ENCODE data around the gene SPAM1. TPM values are rescaled to one million over a fixed set of nuclear protein-coding genes. Genes with fewer than 3 reads are reported as not detected.

SPAM1 gene
- total and polyA plus RNA-seq, 2 experiments from 2014 or later = not detected

DNA sequence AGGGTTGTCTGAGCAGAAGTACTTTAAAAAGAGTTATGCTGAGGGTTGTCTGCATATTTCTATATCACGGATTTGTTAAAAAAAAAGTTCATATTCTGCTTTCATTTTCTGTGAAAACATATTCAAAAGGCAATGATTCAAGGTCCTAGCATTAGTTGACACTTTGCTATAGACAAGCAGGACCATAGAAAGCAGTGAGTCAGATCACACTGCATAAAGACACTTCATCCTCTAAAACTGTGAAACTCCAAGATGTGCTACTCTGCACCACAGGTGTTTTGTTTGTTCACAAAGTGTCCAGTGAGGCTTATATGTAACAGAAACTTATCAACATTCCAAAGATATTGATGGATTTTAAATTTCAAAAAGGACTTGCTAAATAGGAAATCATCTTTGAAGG, 47.0 kb downstream of the SPAM1 start:
- Mint-ChIP-seq H3K27me3 (ENCODE audit: insufficient read depth, low read depth, poor library complexity) (no peaks in the 10 kb centered on the region), H3K4me1 (peaks cover 11% of the 10 kb centered on the region), H3K27ac (no peak overlapping the region), H3K9me3 (no peaks in the 10 kb centered on the region), H3K4me3 (no peak overlapping the region), H3K36me3 (ENCODE audit: low read depth) (no peaks in the 10 kb centered on the region)
- Histone ChIP-seq H2AFZ (no peak overlapping the region), H3K4me1 (ENCODE audit: insufficient read depth) (no peaks in the 10 kb centered on the region), H3K79me2 (replicated peaks; ENCODE audit: insufficient read depth) (no peaks in the 10 kb centered on the region), H3K36me3 (ENCODE audit: insufficient read depth) (no peaks in the 10 kb centered on the region), H3F3A (replicated peaks; ENCODE audit: low read depth) (no peaks in the 10 kb centered on the region), H3K27ac (ENCODE audit: low read depth) (no peak overlapping the region), H4K20me1 (replicated peaks; ENCODE audit: insufficient read depth) (no peaks in the 10 kb centered on the region), H3K4me3 (no peak overlapping the region), H3K9me2 (ENCODE audit: insufficient read depth) (peaks cover 13% of the 10 kb centered on the region), H3K4me2 (no peak overlapping the region), H3K27me3 (ENCODE audit: insufficient read depth) (no peaks in the 10 kb centered on the region)
- DNase-seq (ENCODE audit: low spot score) = no peak
- TF ChIP-seq EZH2phosphoT487 (IDR thresholded peaks at IDR 0.05; ENCODE audit: unreplicated experiment) = no peak
- TF ChIP-seq, protein P1, sequence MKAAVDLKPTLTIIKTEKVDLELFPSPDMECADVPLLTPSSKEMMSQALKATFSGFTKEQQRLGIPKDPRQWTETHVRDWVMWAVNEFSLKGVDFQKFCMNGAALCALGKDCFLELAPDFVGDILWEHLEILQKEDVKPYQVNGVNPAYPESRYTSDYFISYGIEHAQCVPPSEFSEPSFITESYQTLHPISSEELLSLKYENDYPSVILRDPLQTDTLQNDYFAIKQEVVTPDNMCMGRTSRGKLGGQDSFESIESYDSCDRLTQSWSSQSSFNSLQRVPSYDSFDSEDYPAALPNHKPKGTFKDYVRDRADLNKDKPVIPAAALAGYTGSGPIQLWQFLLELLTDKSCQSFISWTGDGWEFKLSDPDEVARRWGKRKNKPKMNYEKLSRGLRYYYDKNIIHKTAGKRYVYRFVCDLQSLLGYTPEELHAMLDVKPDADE (IDR thresholded peaks at IDR 0.05) = no peak
- no peak for TF ChIP-seq EZH2 (IDR thresholded peaks at IDR 0.05; ENCODE audit: low read depth, unreplicated experiment)
- TF ChIP-seq, protein P2, sequence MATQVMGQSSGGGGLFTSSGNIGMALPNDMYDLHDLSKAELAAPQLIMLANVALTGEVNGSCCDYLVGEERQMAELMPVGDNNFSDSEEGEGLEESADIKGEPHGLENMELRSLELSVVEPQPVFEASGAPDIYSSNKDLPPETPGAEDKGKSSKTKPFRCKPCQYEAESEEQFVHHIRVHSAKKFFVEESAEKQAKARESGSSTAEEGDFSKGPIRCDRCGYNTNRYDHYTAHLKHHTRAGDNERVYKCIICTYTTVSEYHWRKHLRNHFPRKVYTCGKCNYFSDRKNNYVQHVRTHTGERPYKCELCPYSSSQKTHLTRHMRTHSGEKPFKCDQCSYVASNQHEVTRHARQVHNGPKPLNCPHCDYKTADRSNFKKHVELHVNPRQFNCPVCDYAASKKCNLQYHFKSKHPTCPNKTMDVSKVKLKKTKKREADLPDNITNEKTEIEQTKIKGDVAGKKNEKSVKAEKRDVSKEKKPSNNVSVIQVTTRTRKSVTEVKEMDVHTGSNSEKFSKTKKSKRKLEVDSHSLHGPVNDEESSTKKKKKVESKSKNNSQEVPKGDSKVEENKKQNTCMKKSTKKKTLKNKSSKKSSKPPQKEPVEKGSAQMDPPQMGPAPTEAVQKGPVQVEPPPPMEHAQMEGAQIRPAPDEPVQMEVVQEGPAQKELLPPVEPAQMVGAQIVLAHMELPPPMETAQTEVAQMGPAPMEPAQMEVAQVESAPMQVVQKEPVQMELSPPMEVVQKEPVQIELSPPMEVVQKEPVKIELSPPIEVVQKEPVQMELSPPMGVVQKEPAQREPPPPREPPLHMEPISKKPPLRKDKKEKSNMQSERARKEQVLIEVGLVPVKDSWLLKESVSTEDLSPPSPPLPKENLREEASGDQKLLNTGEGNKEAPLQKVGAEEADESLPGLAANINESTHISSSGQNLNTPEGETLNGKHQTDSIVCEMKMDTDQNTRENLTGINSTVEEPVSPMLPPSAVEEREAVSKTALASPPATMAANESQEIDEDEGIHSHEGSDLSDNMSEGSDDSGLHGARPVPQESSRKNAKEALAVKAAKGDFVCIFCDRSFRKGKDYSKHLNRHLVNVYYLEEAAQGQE (IDR thresholded peaks at IDR 0.05; ENCODE audit: unreplicated experiment) = no peak
- TF ChIP-seq, protein P3, sequence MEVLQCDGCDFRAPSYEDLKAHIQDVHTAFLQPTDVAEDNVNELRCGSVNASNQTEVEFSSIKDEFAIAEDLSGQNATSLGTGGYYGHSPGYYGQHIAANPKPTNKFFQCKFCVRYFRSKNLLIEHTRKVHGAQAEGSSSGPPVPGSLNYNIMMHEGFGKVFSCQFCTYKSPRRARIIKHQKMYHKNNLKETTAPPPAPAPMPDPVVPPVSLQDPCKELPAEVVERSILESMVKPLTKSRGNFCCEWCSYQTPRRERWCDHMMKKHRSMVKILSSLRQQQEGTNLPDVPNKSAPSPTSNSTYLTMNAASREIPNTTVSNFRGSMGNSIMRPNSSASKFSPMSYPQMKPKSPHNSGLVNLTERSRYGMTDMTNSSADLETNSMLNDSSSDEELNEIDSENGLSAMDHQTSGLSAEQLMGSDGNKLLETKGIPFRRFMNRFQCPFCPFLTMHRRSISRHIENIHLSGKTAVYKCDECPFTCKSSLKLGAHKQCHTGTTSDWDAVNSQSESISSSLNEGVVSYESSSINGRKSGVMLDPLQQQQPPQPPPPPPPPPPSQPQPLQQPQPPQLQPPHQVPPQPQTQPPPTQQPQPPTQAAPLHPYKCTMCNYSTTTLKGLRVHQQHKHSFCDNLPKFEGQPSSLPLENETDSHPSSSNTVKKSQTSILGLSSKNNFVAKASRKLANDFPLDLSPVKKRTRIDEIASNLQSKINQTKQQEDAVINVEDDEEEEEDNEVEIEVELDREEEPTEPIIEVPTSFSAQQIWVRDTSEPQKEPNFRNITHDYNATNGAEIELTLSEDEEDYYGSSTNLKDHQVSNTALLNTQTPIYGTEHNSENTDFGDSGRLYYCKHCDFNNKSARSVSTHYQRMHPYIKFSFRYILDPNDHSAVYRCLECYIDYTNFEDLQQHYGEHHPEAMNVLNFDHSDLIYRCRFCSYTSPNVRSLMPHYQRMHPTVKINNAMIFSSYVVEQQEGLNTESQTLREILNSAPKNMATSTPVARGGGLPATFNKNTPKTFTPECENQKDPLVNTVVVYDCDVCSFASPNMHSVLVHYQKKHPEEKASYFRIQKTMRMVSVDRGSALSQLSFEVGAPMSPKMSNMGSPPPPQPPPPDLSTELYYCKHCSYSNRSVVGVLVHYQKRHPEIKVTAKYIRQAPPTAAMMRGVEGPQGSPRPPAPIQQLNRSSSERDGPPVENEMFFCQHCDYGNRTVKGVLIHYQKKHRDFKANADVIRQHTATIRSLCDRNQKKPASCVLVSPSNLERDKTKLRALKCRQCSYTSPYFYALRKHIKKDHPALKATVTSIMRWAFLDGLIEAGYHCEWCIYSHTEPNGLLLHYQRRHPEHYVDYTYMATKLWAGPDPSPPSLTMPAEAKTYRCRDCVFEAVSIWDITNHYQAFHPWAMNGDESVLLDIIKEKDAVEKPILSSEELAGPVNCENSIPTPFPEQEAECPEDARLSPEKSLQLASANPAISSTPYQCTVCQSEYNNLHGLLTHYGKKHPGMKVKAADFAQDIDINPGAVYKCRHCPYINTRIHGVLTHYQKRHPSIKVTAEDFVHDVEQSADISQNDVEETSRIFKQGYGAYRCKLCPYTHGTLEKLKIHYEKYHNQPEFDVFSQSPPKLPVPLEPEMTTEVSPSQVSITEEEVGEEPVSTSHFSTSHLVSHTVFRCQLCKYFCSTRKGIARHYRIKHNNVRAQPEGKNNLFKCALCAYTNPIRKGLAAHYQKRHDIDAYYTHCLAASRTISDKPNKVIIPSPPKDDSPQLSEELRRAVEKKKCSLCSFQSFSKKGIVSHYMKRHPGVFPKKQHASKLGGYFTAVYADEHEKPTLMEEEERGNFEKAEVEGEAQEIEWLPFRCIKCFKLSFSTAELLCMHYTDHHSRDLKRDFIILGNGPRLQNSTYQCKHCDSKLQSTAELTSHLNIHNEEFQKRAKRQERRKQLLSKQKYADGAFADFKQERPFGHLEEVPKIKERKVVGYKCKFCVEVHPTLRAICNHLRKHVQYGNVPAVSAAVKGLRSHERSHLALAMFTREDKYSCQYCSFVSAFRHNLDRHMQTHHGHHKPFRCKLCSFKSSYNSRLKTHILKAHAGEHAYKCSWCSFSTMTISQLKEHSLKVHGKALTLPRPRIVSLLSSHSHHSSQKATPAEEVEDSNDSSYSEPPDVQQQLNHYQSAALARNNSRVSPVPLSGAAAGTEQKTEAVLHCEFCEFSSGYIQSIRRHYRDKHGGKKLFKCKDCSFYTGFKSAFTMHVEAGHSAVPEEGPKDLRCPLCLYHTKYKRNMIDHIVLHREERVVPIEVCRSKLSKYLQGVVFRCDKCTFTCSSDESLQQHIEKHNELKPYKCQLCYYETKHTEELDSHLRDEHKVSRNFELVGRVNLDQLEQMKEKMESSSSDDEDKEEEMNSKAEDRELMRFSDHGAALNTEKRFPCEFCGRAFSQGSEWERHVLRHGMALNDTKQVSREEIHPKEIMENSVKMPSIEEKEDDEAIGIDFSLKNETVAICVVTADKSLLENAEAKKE (CRISPR knock-in tag; IDR thresholded peaks at IDR 0.05) = no peak
- no peak for TF ChIP-seq POLR2AphosphoS5 (IDR thresholded peaks at IDR 0.05; ENCODE audit: low read depth)
- TF ChIP-seq NANOG (IDR thresholded peaks at IDR 0.05; ENCODE audit: borderline replicate concordance) = no peak
- no peak for TF ChIP-seq JUNB (IDR thresholded peaks at IDR 0.05; ENCODE audit: unreplicated experiment)
- TF ChIP-seq, protein P4, sequence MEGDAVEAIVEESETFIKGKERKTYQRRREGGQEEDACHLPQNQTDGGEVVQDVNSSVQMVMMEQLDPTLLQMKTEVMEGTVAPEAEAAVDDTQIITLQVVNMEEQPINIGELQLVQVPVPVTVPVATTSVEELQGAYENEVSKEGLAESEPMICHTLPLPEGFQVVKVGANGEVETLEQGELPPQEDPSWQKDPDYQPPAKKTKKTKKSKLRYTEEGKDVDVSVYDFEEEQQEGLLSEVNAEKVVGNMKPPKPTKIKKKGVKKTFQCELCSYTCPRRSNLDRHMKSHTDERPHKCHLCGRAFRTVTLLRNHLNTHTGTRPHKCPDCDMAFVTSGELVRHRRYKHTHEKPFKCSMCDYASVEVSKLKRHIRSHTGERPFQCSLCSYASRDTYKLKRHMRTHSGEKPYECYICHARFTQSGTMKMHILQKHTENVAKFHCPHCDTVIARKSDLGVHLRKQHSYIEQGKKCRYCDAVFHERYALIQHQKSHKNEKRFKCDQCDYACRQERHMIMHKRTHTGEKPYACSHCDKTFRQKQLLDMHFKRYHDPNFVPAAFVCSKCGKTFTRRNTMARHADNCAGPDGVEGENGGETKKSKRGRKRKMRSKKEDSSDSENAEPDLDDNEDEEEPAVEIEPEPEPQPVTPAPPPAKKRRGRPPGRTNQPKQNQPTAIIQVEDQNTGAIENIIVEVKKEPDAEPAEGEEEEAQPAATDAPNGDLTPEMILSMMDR (conservative IDR thresholded peaks at IDR 0.05; ENCODE audit: low read depth in 2 of 2) = no peak
- no peak for TF ChIP-seq CREB1 (CRISPR knock-in tag; IDR thresholded peaks at IDR 0.05; ENCODE audit: low read depth)
- no peak for TF ChIP-seq ZNF331 (CRISPR knock-in tag; IDR thresholded peaks at IDR 0.05; ENCODE audit: low read depth)
- ATAC-seq = no peak
